ENCODE results near the gene KCNJ4.

Gene KCNJ4

GRCh38 chr22:38433871-38434270, 21.1 kb downstream of the KCNJ4 start:
- TF ChIP-seq CTCF (IDR thresholded peaks at IDR 0.05; ENCODE audit: borderline replicate concordance, control extremely low read depth, extremely low read depth, insufficient read depth, missing control alignments) = no peak

GRCh38 chr22:38432264-38432663, 22.7 kb downstream of the KCNJ4 start:
- in situ Hi-C loops (cut with MboI; ENCODE audit: low sequenced_read_pairs, unreplicated experiment) = no loop called here
- DNase-seq (ENCODE audit: low spot score) = no peak
- no peak for TF ChIP-seq CTCF (IDR thresholded peaks at IDR 0.05; ENCODE audit: borderline replicate concordance, control extremely low read depth, extremely low read depth, insufficient read depth, missing control alignments)

More at GRCh38 chr22:38433871-38434270, 21.1 kb downstream of the KCNJ4 start:
- in situ Hi-C loops (cut with MboI; ENCODE audit: low sequenced_read_pairs, unreplicated experiment) = no loop called here
- DNase-seq (ENCODE audit: low spot score) = no peak

GRCh38 chr22:38431266-38432010, 23.6 kb downstream of the KCNJ4 start:
- in situ Hi-C loops (cut with MboI; ENCODE audit: low sequenced_read_pairs, unreplicated experiment) = no loop called here
- TF ChIP-seq CTCF (IDR thresholded peaks at IDR 0.05; ENCODE audit: borderline replicate concordance, control extremely low read depth, extremely low read depth, insufficient read depth, missing control alignments) = no peak
- no peak for DNase-seq (ENCODE audit: low spot score)

GRCh38 chr22:38429499-38430068, 25.4 kb downstream of the KCNJ4 start:
- no peak for DNase-seq (ENCODE audit: low spot score)
- in situ Hi-C loops (cut with MboI; ENCODE audit: low sequenced_read_pairs, unreplicated experiment) = no loop called here
- no peak for TF ChIP-seq CTCF (IDR thresholded peaks at IDR 0.05; ENCODE audit: borderline replicate concordance, control extremely low read depth, extremely low read depth, insufficient read depth, missing control alignments)

GRCh38 chr22:38428714-38429113, 26.3 kb downstream of the KCNJ4 start:
- in situ Hi-C loops (cut with MboI; ENCODE audit: low sequenced_read_pairs, unreplicated experiment) = no loop called here
- DNase-seq (ENCODE audit: low spot score) = no peak
- no peak for TF ChIP-seq CTCF (IDR thresholded peaks at IDR 0.05; ENCODE audit: borderline replicate concordance, control extremely low read depth, extremely low read depth, insufficient read depth, missing control alignments)

- TF ChIP-seq CTCF (IDR thresholded peaks at IDR 0.05; ENCODE audit: borderline replicate concordance, control extremely low read depth, extremely low read depth, insufficient read depth, missing control alignments) = no peak
- in situ Hi-C loops (cut with MboI; ENCODE audit: low sequenced_read_pairs, unreplicated experiment) = no loop called here
- DNase-seq (ENCODE audit: low spot score) = no peak
These were observed 27.1 kb downstream of the KCNJ4 start for GRCh38 chr22:38427940-38428339.

All from GM13976 (cell line).